Esophagus muscularis mucosa (tissue), 4 donors: ENCODE measurements around the gene DMD. TPM values are rescaled to one million over a fixed set of nuclear protein-coding genes. Genes with fewer than 3 reads are reported as not detected.

Experiments used
- DNase-seq: peaks from one replicate; pipeline ENCODE4 v3.0.0-alpha.2; 2017; ENCODE audit errors: extremely low spot score
- H3K27ac ChIP-seq, 4 donors: fragments of 200-600 bp; sonication (generic); replicated peaks in 1 of 4; 1 replicate in 3 of 4; 2 replicates in 1 of 4; pipeline ENCODE4 v1.5.1; 2016 to 2019; ENCODE audit warnings: mild to moderate bottlenecking in 1 of 4
- H3K27me3 ChIP-seq, 4 donors: fragments of 200-600 bp; sonication (generic); one replicate each; pipeline versions ENCODE4 v1.5.1 to v1.6.0; 2016 to 2019
- H3K36me3 ChIP-seq, 4 donors: fragments of 200-600 bp; sonication (generic); one replicate each; pipeline ENCODE4 v1.5.1; 2016 to 2019
- H3K4me1 ChIP-seq, 4 donors: fragments of 200-600 bp; sonication (generic); one replicate each; pipeline ENCODE4 v1.5.1; 2016 to 2019
- H3K4me3 ChIP-seq, 4 donors: fragments of 200-600 bp; sonication (generic); 1 replicate in 2 of 4; 2 replicates in 2 of 4; pipeline ENCODE4 v1.5.1; 2016 to 2019; ENCODE audit warnings: mild to moderate bottlenecking in 4 of 4, moderate library complexity in 1 of 4
- H3K9me3 ChIP-seq, 4 donors: fragments of 200-600 bp; sonication (generic); 1 replicate in 3 of 4; 2 replicates in 1 of 4; pipeline ENCODE4 v1.5.1; 2016 to 2019
- EP300 ChIP-seq: sonication (generic); formaldehyde crosslinking; IDR thresholded peaks from one replicate; pipeline ENCODE4 v1.6.1; 2017; ENCODE audit warnings: antibody characterized with exemption
- POLR2A ChIP-seq: fragments of 450-650 bp; IDR thresholded peaks from one replicate; pipeline ENCODE4 v1.6.1; 2017; ENCODE audit warnings: antibody characterized with exemption, moderate library complexity, mild to moderate bottlenecking, low read depth
- POLR2AphosphoS5 ChIP-seq, 2 donors: sonication (generic); formaldehyde crosslinking; IDR thresholded peaks; one replicate each; pipeline ENCODE4 v1.6.1; 2017; ENCODE audit warnings: antibody characterized with exemption in 2 of 2
- WGBS: methylation state at CpG from one replicate; pipeline ENCODE4 v1.1.5; 2018; 5-methylcytosine and 5-hydroxymethylcytosine counted together
- intact Hi-C: fragments of 100-400 bp; cut with DNase I; formaldehyde crosslinking; loops from one replicate; pipeline ENCODE4 v1.15.1; 2023
- total RNA-seq, 4 donors: library from RNA; depleted of rRNA; stranded (reverse); fragments of >200 nt; gene quantifications; one replicate each; pipeline versions ENCODE4 v1.1.0 to v1.2.1, GENCODE V29; 2016
- TF ChIP-seq, protein P1 (sequence below), 3 experiments: fragments of 200-600 bp in 2 of 3; fragments of 450-650 bp in 1 of 3; sonication (generic) in 2 of 3; IDR thresholded peaks; one replicate each; pipeline ENCODE4 v1.5.1; 2017 to 2019; ENCODE audit warnings: antibody characterized with exemption in 3 of 3, mild to moderate bottlenecking in 2 of 3, moderate library complexity in 1 of 3

DMD gene
- total RNA-seq, 4 donors from 2014 or later: 127 to 210 (median 188) TPM

DNA sequence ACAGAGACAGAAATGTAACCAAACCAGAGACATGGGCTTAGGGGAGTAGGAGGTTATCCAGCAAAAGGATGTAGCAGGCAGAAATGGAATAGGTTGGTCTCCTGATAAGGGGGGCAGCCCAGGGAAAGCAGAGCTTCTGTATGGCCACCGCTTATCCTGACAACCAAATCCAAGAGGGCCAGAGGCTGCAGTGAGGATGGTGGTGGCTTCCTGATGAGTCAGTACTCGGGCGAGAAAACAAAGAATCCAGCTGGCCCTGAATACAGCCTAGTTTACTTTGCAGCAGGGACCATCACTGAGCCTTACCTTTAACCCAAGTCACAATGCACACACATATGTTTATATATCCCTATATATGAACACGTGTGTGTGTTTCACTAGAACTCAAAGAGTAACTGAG, 2009.8 kb downstream of the DMD start:
- intact Hi-C loops: no loop called here

DNA sequence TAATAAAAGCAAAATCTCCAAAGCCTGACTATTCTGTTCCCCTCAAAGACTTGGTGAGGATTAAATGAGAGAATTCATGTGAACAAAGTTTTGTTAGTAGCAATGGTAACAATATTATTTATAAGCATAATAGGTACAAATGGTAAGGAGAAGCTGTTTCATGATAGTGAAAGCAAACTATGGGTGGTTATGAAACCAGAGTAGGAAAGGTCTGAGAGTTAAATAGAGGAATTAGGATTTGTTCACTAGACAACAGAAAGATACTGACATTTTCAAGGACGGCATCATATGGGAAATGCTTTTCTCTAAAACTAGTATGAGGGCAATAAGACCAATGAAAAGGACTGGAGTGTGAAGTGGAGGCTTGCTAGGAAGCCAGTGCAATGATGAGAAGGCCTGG, 2010.9 kb downstream of the DMD start:
- peaks cover 0 to 27% (median 20%) of the 10 kb centered on the region in 4 donors for H3K36me3 ChIP-seq
- DNase-seq: no peak

More for the DNA sequence above, 2009.8 kb downstream of the DMD start:
- no peaks in the 10 kb centered on the region for H3K4me1 ChIP-seq
- H3K36me3 ChIP-seq: peaks cover 0 to 27% (median 20%) of the 10 kb centered on the region in 4 donors
- H3K9me3 ChIP-seq: no peaks in the 10 kb centered on the region
- TF ChIP-seq POLR2A (no peak), POLR2AphosphoS5 (IDR thresholded peaks at IDR 0.05) (no peak), EP300 (no peak)
- TF ChIP-seq, protein P1, sequence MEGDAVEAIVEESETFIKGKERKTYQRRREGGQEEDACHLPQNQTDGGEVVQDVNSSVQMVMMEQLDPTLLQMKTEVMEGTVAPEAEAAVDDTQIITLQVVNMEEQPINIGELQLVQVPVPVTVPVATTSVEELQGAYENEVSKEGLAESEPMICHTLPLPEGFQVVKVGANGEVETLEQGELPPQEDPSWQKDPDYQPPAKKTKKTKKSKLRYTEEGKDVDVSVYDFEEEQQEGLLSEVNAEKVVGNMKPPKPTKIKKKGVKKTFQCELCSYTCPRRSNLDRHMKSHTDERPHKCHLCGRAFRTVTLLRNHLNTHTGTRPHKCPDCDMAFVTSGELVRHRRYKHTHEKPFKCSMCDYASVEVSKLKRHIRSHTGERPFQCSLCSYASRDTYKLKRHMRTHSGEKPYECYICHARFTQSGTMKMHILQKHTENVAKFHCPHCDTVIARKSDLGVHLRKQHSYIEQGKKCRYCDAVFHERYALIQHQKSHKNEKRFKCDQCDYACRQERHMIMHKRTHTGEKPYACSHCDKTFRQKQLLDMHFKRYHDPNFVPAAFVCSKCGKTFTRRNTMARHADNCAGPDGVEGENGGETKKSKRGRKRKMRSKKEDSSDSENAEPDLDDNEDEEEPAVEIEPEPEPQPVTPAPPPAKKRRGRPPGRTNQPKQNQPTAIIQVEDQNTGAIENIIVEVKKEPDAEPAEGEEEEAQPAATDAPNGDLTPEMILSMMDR (IDR thresholded peaks at IDR 0.05): no peak
- H3K27ac ChIP-seq: no peak overlapping the region
- DNase-seq: no peak
- H3K4me3 ChIP-seq: no peak overlapping the region
- H3K27me3 ChIP-seq: no peaks in the 10 kb centered on the region
- 86% methylated on average over 4 of the region's 4 CpGs for WGBS

DNA sequence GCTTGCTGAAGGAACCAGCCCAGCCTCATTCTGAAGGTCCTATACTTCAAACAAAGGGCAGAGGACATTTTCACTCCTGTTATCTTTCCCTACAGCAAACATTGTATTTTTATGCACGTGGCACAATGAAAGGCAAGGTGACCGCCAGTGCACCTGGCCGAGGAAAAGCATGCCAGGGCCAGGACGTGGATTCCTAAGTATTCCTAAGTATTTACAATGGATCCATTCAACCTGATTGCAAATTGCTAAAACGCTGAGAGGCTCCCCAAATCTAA, 2011.6 kb downstream of the DMD start:
- Histone ChIP-seq H3K27me3 (no peaks in the 10 kb centered on the region), H3K27ac (no peak overlapping the region), H3K9me3 (no peaks in the 10 kb centered on the region), H3K36me3 (peaks cover 0 to 27% (median 20%) of the 10 kb centered on the region in 4 donors), H3K4me3 (no peak overlapping the region), H3K4me1 (no peaks in the 10 kb centered on the region)
- WGBS: 66% methylated on average over 5 of the region's 5 CpGs
- DNase-seq: no peak
- intact Hi-C loops: no loop called here
- TF ChIP-seq POLR2A (no peak), POLR2AphosphoS5 (IDR thresholded peaks at IDR 0.05) (no peak), EP300 (no peak)
- TF ChIP-seq, protein P1 (IDR thresholded peaks at IDR 0.05): no peak

More for the DNA sequence above, 2010.9 kb downstream of the DMD start:
- Histone ChIP-seq H3K27me3 (no peaks in the 10 kb centered on the region), H3K27ac (no peak overlapping the region), H3K4me1 (no peaks in the 10 kb centered on the region), H3K4me3 (no peak overlapping the region), H3K9me3 (no peaks in the 10 kb centered on the region)
- intact Hi-C loops: no loop called here
- no peak for TF ChIP-seq POLR2AphosphoS5 (IDR thresholded peaks at IDR 0.05)
- no peak for TF ChIP-seq POLR2A
- TF ChIP-seq, protein P1 (IDR thresholded peaks at IDR 0.05): no peak
- no peak for TF ChIP-seq EP300
- 85% methylated on average over 1 of the region's 1 CpG for WGBS

DNA sequence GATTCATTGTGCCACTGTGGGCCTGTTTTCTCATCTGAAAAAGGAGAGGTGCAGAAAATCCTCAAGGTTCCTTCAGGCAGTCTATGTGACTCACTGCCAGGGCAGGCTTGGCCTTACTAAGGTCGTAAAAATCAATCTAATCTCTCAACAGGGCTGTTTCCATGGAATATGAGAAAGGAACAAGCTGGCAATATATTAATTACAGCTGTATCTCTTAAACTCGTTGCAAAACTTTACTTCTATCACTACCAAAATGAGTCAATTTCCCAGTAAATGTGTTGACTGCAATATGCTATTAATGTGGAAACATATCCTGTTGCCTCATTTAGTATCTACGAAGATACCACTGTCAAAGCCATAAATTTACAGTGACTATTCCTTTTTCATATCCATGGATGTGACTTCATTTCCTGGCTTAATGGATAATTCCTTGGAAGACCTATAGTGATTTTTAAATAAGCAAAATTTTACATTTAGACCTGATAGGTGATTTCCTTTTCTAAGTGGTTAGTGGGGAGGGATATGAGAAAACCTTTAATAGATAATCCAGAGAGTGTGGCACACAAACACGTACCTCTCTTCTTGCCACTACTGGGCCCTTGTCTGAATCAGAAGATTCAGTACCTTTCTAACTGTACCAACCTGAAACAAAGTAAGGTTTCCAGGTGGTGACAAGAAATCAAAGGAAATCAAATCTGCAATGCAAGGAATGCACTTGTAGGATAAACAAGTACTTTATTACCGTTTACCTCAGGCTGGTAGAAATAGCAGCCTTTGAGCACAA, 2012.1 kb downstream of the DMD start:
- no peaks in the 10 kb centered on the region for H3K4me1 ChIP-seq
- TF ChIP-seq EP300: no peak
- TF ChIP-seq, protein P1 (IDR thresholded peaks at IDR 0.05): no peak
- TF ChIP-seq POLR2AphosphoS5 (IDR thresholded peaks at IDR 0.05): no peak
- TF ChIP-seq POLR2A: no peak
- H3K27me3 ChIP-seq: no peaks in the 10 kb centered on the region
- H3K4me3 ChIP-seq: no peak overlapping the region
- peaks cover 0 to 27% (median 17%) of the 10 kb centered on the region in 4 donors for H3K36me3 ChIP-seq
- intact Hi-C loops: no loop called here
- 61% methylated on average over 5 of the region's 5 CpGs for WGBS
- H3K27ac ChIP-seq: no peak overlapping the region
- DNase-seq: no peak
- no peaks in the 10 kb centered on the region for H3K9me3 ChIP-seq
